Motor neuron (in vitro differentiated cells): ENCODE data around the gene NSFL1C. TPM values are rescaled to one million over a fixed set of nuclear protein-coding genes. Genes with fewer than 3 reads are reported as not detected.

Source experiments
- ATAC-seq, 8 experiments: fragments of 200-7000 bp; cut with Tn5 transposase; replicated peaks in 6 of 8; 2 replicates each; pipeline ENCODE4 v1.8.0; 2021; ENCODE audit warnings: mild to moderate bottlenecking in 8 of 8, moderate library complexity in 8 of 8
- H3K27ac ChIP-seq, 2 donors: fragments of 250-450 bp; sonication (Bioruptor Pico); 2 replicates each; pipeline ENCODE4 v1.9.0; 2021; ENCODE audit warnings: antibody characterized with exemption in 2 of 2, mild to moderate bottlenecking in 2 of 2, moderate library complexity in 1 of 2
- H3K4me1 ChIP-seq, 2 donors: fragments of 250-450 bp; sonication (Bioruptor Pico); replicated peaks in 1 of 2; 2 replicates each; pipeline ENCODE4 v1.6.1; 2021; ENCODE audit warnings: antibody characterized with exemption in 2 of 2, mild to moderate bottlenecking in 2 of 2, moderate library complexity in 1 of 2
- H3K4me3 ChIP-seq, 5 donors: fragments of 250-450 bp; sonication (Bioruptor Pico); 2 replicates each; pipeline ENCODE4 v1.9.0; 2021; ENCODE audit warnings: antibody characterized with exemption in 5 of 5, mild to moderate bottlenecking in 5 of 5, moderate library complexity in 4 of 5
- WGBS, 10 experiments: fragments of 450-650 bp; shearing (Covaris generic); methylation state at CpG; one replicate each; pipeline ENCODE4 v1.0.0; 2022; 5-methylcytosine and 5-hydroxymethylcytosine counted together
- in situ Hi-C, 9 experiments: fragments of 400-800 bp; cut with MboI; loops; one replicate each; pipeline ENCODE4 v1.15.0; 2021; ENCODE audit warnings: low sequenced_read_pairs in 9 of 9, low pct_unique_long_range_greater_than_20kb in 2 of 9; ENCODE audit not compliant: unreplicated experiment in 9 of 9
- total RNA-seq, 8 experiments: library from RNA; unstranded; fragments of 300-600 nt; gene quantifications; 2 replicates each; pipeline versions ENCODE4 v1.2.3 to v1.2.4, GENCODE V29; 2022

The NSFL1C gene
- total RNA-seq, 8 experiments from 2014 or later: 40.7 to 65.6 (median 58.2) TPM

DNA sequence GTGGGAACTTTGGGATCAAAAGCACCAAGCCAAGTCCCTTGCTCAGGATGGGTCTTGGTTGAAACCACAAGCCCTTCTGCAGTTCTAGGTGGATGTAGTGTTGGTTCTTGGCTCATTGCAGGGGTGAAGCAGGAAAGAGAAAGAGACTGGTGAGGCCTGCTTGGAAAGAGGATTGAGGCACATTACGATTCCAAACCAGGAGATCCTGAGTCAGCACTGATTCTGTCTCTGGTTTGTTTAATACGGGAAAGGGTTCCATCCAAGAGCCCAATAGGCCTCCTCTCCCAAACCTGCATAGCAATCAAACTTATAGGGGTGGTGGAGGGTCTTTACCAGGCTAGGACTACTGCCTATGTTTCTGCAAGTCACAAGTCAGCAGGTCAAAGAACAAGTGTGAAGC, 24.3 kb downstream of the NSFL1C start:
- no peak overlapping the region for H3K27ac ChIP-seq
- whole genome bisulfite sequencing, 10 experiments: 88 to 100% (median 100%) methylated on average over 1 to 2 of the region's 2 CpGs; no CpG with 5 or more reads in 6 of the 10 experiments
- in situ Hi-C loops: loop anchor here in 2 of 9 experiments (10.0 to 25.0 kb wide), 2 partner anchors 105 to 128 kb away; partner anchors contain the start of gene SDCBP2 (in 1 of the 2)
- H3K4me1 ChIP-seq: no peaks in the 10 kb centered on the region
- no peak for ATAC-seq
- no peak overlapping the region for H3K4me3 ChIP-seq

DNA sequence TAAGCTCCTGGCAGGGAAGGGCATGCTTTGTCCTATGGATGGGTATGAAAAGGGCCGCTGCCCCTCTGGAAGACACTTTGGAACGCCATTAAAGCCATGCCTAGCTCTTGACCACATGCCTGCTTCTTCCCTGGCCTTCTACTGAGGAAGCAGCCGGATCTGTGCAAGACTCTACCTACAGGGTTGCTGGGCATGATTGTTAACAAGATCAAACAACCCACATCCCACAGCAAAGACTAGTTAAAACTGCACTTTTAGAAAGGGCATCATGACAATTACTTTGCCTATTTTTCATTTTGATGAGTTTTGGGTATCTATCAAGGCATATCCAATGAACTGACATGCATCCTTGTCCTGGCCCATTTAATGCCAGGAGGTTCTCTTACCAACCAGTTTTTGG, 25.5 kb downstream of the NSFL1C start:
- no peak for ATAC-seq
- Histone ChIP-seq H3K4me1 (no peaks in the 10 kb centered on the region), H3K4me3 (no peak overlapping the region), H3K27ac (no peak overlapping the region)
- 33 to 100% (median 86%) methylated on average over 1 to 3 of the region's 3 CpGs; no CpG with 5 or more reads in 3 of the 10 experiments for WGBS, 10 experiments
- in situ Hi-C loops: loop anchor here in 2 of 9 experiments (10.0 to 25.0 kb wide), 2 partner anchors 104 to 126 kb away; partner anchors contain the start of gene SDCBP2 (in 1 of the 2)

DNA sequence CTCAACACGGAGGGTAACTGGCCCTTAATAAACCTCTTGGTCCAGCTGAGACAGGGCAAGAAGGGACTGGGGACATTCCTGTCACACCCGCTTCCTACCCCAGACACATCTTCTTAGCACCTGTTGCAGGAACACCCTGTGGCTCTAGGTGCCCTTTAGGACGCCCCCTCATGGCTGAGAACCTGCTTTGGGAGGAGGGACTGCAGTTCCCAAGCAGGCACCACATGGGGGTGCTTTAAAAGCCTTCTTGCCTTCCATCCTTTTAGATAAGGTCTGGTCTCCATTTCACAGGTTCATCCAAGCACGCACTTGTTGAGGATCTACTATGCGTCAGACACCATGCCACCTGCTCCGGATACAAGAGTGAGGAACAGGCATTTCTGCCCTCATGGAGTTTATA, 26.6 kb downstream of the NSFL1C start:
- Histone ChIP-seq H3K4me1 (no peaks in the 10 kb centered on the region), H3K27ac (no peak overlapping the region), H3K4me3 (no peak overlapping the region)
- in situ Hi-C loops: loop anchor here in 2 of 9 experiments (10.0 to 25.0 kb wide), 2 partner anchors 103 to 125 kb away; partner anchors contain the start of gene SDCBP2 (in 1 of the 2)
- 68 to 100% (median 83%) methylated on average over 1 to 5 of the region's 6 CpGs; no CpG with 5 or more reads in 3 of the 10 experiments for WGBS, 10 experiments
- ATAC-seq: no peak

DNA sequence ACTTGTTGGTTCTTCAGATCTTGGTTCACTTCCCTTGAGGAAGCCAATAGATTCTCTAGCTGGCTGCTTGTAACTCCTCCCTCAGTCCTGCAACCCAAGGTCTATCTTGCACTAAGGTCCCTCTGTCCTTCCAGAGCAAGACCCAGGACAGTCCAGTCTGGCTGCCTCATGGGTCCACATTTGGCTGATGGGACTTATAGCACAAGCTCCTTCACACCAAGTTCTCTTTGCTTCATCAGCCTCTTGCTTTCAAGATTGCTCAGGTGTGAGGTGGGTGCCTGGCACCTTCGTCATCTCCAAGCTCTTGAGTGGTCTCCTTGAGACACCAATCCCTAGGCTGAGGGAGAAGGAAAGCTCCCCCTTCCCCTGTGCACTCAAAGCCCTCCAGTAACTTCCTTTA, 28.3 kb downstream of the NSFL1C start:
- 0% methylated on average over 1 of the region's 1 CpG; no CpG with 5 or more reads in 8 of the 10 experiments for WGBS, 10 experiments
- in situ Hi-C loops: loop anchor here in 1 of 9 experiments (25.0 kb wide), 1 partner anchor 101 kb away; the partner anchor contains the start of gene SDCBP2
- Histone ChIP-seq H3K4me3 (no peak overlapping the region), H3K27ac (no peak overlapping the region), H3K4me1 (no peaks in the 10 kb centered on the region)
- ATAC-seq: no peak

DNA sequence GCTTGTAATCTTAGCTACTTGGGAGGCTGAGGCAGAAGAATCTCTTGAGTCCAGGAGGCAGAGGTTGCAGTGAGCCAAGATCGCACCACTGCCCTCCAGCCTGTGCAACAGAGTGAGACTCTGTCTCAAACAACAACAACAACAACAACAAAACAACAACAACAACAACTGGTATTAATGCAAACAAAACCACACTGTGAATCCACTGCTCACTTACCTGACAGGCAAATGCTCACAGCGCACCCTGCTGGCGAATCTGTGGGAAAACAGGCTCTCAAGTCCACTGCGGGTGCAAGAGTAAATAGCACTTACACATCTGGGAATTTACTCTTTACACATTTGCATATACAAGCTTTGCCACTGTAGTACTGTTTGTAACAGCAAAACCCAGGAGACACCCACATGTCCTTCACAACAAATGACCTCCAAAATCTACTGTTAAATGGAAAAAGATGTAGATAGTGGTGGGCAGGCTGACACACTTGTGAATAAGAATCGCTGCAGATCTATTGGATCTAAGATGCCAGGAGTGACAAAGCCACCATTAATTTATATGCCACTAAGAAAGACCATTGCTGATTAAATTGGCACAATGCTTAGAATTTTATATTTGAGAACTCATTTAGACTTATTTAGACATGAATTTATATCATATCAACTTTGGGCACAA, 29.3 kb downstream of the NSFL1C start:
- in situ Hi-C loops: loop anchor here in 1 of 9 experiments (25.0 kb wide), 1 partner anchor 100 kb away; the partner anchor contains the start of gene SDCBP2
- Histone ChIP-seq H3K4me3 (no peak overlapping the region), H3K27ac (no peak overlapping the region), H3K4me1 (no peaks in the 10 kb centered on the region)
- ATAC-seq: peak in 5 of 8 experiments; percentile 7 to 55 (median 27)
- 43 to 100% (median 72%) methylated on average over 1 to 2 of the region's 5 CpGs; no CpG with 5 or more reads in 2 of the 10 experiments for WGBS, 10 experiments

DNA sequence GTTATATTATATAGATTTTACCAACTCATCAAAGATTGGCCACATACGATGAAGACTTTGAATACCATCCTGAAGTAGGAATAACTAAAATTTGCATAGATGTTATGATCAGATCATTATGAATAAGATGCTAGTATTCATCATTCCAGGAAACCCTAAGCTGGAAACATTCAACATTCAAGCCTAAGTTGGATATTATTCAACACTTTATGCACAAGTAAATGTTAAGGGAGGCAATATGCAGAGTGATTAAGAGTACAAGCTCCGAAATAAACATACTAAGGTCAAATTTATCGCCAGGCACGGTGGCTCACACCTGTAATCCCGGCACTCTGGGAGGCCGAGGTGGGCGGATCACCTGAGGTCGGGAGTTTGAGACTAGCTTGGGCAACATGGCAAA, 30.4 kb downstream of the NSFL1C start:
- WGBS, 10 experiments: 0 to 100% (median 89%) methylated on average over 1 to 8 of the region's 8 CpGs; no CpG with 5 or more reads in 1 of the 10 experiments
- no peak overlapping the region for H3K4me3 ChIP-seq
- in situ Hi-C loops: loop anchor here in 1 of 9 experiments (25.0 kb wide), 1 partner anchor 99 kb away; the partner anchor contains the start of gene SDCBP2
- H3K27ac ChIP-seq: no peak overlapping the region
- peak in 3 of 8 experiments; percentile 45 to 63 (median 50) for ATAC-seq
- no peaks in the 10 kb centered on the region for H3K4me1 ChIP-seq

DNA sequence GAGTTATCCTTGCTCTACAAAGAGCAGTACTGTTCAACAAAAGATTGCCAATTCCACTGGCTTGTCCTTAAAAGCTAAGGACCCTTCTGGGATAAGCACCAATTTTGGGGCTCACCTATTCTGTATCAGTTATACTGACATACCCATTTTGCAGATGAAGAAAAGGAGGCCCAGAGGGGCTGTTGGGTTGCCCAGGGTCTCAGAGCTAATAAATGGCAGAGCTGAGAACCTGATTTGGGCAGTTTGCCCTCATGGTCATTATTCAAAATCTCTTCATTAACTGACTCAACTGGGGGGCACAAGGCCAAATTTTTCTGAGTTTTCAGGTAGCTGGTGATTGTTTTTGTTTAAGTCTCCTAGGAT, 31.3 kb downstream of the NSFL1C start:
- no peaks in the 10 kb centered on the region for H3K4me1 ChIP-seq
- ATAC-seq: no peak
- in situ Hi-C loops: loop anchor here in 1 of 9 experiments (25.0 kb wide), 1 partner anchor 98 kb away; the partner anchor contains the start of gene SDCBP2
- no peak overlapping the region for H3K4me3 ChIP-seq
- H3K27ac ChIP-seq: no peak overlapping the region

DNA sequence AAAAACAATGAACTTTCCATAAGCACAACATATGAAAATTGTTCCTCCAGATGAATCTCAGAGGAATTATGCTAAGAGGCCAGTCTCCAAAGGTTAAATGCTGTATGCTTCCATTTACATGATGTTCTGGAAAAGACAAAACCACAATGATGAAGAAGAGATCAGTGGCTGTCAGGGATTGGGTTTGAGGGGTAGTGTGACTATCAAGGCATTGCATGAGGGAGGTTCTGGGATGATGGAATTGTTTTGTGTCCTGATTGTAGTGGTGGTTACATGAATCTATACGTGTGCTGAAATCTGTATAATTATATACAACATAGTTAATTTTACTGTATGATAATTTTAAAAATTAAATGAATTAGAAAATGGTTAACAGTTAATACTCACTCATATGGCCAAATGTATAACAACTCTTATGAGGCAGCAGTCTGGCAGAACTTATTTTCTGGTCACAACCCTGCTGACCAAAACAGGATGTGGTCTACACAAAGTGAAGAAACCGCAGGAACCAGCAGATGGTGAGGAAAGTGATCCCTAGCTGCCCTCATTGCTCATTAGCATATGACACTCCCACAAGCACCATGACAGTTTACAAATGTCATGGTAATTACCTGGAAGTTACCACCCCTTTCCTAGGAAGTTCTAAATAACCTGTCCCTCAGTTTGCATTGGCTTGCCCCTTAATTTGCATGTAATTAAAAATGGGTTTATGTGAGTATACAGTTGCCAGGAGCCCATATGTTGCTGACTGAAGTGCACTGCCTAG, 31.9 kb downstream of the NSFL1C start:
- Histone ChIP-seq H3K4me1 (no peaks in the 10 kb centered on the region), H3K27ac (no peak overlapping the region), H3K4me3 (no peak overlapping the region)
- 6 to 100% (median 83%) methylated on average over 1 to 2 of the region's 2 CpGs; no CpG with 5 or more reads in 3 of the 10 experiments for WGBS, 10 experiments
- in situ Hi-C loops: loop anchor here in 1 of 9 experiments (25.0 kb wide), 1 partner anchor 97 kb away; the partner anchor contains the start of gene SDCBP2
- peak in 3 of 8 experiments; percentile 75 to 81 (median 77) for ATAC-seq

DNA sequence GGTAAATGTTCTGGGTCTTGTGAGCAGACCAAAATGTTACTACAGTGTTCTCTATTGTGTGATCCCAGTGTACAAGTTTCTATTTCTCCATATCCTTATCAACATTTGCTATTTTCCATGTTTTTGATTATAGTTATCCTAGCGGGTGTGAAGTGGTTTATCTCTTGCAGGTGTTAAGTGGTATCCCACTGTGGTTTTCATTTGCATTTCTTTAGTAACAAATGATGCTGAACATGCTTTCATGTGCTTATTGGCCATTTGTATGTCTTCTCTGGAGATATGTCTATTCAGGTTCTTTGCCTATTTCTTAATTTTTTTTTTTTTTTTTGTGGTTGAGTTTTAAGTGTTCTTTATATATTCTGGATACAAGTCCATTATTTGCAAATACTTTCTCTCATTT, 35.5 kb downstream of the NSFL1C start:
- Histone ChIP-seq H3K27ac (no peak overlapping the region), H3K4me1 (peaks cover 0 to 10% of the 10 kb centered on the region in 2 donors), H3K4me3 (no peak overlapping the region)
- 0 to 100% (median 20%) methylated on average over 1 of the region's 1 CpG; no CpG with 5 or more reads in 1 of the 10 experiments for WGBS, 10 experiments
- in situ Hi-C loops: loop anchor here in 1 of 9 experiments (25.0 kb wide), 1 partner anchor 94 kb away; the partner anchor contains the start of gene SDCBP2
- ATAC-seq: no peak

GRCh38 chr20:1430004-1430451, 36.6 kb downstream of the NSFL1C start:
- H3K4me3 ChIP-seq: no peak overlapping the region
- 14 to 100% (median 100%) methylated on average over 1 of the region's 1 CpG; no CpG with 5 or more reads in 1 of the 10 experiments for WGBS, 10 experiments
- ATAC-seq: peak; percentile 9 to 86 (median 62)
- peaks cover 0 to 10% of the 10 kb centered on the region in 2 donors for H3K4me1 ChIP-seq
- in situ Hi-C loops: loop anchor here in 1 of 9 experiments (25.0 kb wide), 1 partner anchor 93 kb away; the partner anchor contains the start of gene SDCBP2
- H3K27ac ChIP-seq: no peak overlapping the region

GRCh38 chr20:1429143-1429728, 37.4 kb downstream of the NSFL1C start:
- Histone ChIP-seq H3K4me3 (no peak overlapping the region), H3K4me1 (peaks cover 0 to 12% of the 10 kb centered on the region in 2 donors), H3K27ac (no peak overlapping the region)
- ATAC-seq: peak in 1 of 8 experiments; percentile 19
- in situ Hi-C loops: loop anchor here in 1 of 9 experiments (25.0 kb wide), 1 partner anchor 92 kb away; the partner anchor contains the start of gene SDCBP2
- WGBS, 10 experiments: 20 to 100% (median 71%) methylated on average over 1 to 4 of the region's 4 CpGs; no CpG with 5 or more reads in 1 of the 10 experiments

DNA sequence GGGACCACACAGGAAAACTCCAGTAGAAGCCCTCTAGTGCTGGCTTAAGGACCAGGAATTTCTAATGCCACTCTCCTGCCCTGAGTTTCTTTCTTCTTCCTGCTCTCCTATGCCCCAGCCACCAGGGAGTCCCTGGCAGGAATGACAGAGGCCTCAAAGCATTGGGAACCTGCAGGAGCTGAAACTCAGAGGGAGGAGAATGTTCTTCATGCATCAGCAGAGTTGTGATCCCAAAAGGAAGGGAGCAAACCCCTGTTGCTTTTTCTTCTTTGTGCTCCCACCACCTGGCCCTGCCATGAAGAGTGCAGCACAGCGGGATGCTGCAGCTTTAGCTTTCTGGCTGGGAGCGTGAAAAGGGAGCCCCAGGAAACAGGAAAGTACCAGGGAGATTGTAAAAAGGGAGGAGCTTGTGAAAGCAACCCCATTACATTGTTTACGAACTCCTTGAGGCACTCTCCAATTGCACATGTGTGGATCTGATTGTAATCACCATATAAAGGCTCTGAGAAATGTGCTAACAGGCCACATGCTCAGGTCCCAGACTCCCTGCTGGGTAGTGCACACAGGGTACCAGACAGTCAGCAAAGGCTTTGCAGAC, 39.1 kb downstream of the NSFL1C start:
- in situ Hi-C loops: loop anchor here in 1 of 9 experiments (25.0 kb wide), 1 partner anchor 90 kb away; the partner anchor contains the start of gene SDCBP2
- H3K4me1 ChIP-seq: peaks cover 2 to 20% of the 10 kb centered on the region in 2 donors
- H3K27ac ChIP-seq: no peak overlapping the region
- ATAC-seq: peak; percentile 41 to 83 (median 64)
- 0 to 31% (median 20%) methylated on average over 1 to 3 of the region's 3 CpGs; no CpG with 5 or more reads in 4 of the 10 experiments for WGBS, 10 experiments
- H3K4me3 ChIP-seq: no peak overlapping the region
